GM21825 (cell line): Measurements from ENCODE around the gene OSBPL10.

ENCODE experiments used
- ATAC-seq: cut with Tn5 transposase; IDR thresholded peaks from one replicate; pipeline ENCODE4 v1.9.1; 2021; ENCODE audit warnings: mild to moderate bottlenecking, moderate library complexity; ENCODE audit not compliant: unreplicated experiment

OSBPL10 gene

GRCh38 chr3:31680072-31680870 is 300.8 kb downstream of the OSBPL10 start:
- ATAC-seq = no peak

GRCh38 chr3:31676556-31676955 is 304.5 kb downstream of the OSBPL10 start:
- ATAC-seq = no peak

- no peak for ATAC-seq
These were observed 307.1 kb downstream of the OSBPL10 start for GRCh38 chr3:31673950-31674349.

GRCh38 chr3:31671976-31672375 is 309.1 kb downstream of the OSBPL10 start:
- no peak for ATAC-seq

- no peak for ATAC-seq
These were observed 309.6 kb downstream of the OSBPL10 start for GRCh38 chr3:31671451-31671850.

- no peak for ATAC-seq
These were observed 310.3 kb downstream of the OSBPL10 start for GRCh38 chr3:31670722-31671121.

- no peak for ATAC-seq
These were observed 310.9 kb downstream of the OSBPL10 start for GRCh38 chr3:31670136-31670535.

GRCh38 chr3:31668242-31668641 is 312.8 kb downstream of the OSBPL10 start:
- ATAC-seq = no peak

- ATAC-seq = no peak
These were observed 313.5 kb downstream of the OSBPL10 start for GRCh38 chr3:31667582-31667981.

- ATAC-seq = no peak
These were observed 317.0 kb downstream of the OSBPL10 start for GRCh38 chr3:31664031-31664430.

GRCh38 chr3:31661993-31662670 is 318.9 kb downstream of the OSBPL10 start:
- no peak for ATAC-seq

- no peak for ATAC-seq
These were observed 319.8 kb downstream of the OSBPL10 start for GRCh38 chr3:31661286-31661685.

GRCh38 chr3:31659246-31659645 is 321.8 kb downstream of the OSBPL10 start:
- no peak for ATAC-seq

- no peak for ATAC-seq
These were observed 326.1 kb downstream of the OSBPL10 start for GRCh38 chr3:31654998-31655397.

GRCh38 chr3:31653464-31653863 is 327.6 kb downstream of the OSBPL10 start:
- ATAC-seq = no peak

GRCh38 chr3:31652296-31652695 is 328.8 kb downstream of the OSBPL10 start:
- ATAC-seq = no peak

- ATAC-seq = no peak
These were observed 332.6 kb downstream of the OSBPL10 start for GRCh38 chr3:31648286-31648968.

GRCh38 chr3:31645256-31645655 is 335.8 kb downstream of the OSBPL10 start:
- no peak for ATAC-seq

- ATAC-seq = no peak
These were observed 341.2 kb downstream of the OSBPL10 start for GRCh38 chr3:31639828-31640227.

- no peak for ATAC-seq
These were observed 344.2 kb downstream of the OSBPL10 start for GRCh38 chr3:31636694-31637442.

- no peak for ATAC-seq
These were observed 345.0 kb downstream of the OSBPL10 start for GRCh38 chr3:31636049-31636448.
